Activated CD4-positive, alpha-beta T cell treated with anti-CD3 and anti-CD28 coated beads, Interleukin-2, amount 10 ng/mL, durations not matched to agents 7 days and 5 days (primary cell): ENCODE data around the gene PRELID1. TPM values are rescaled to one million over a fixed set of nuclear protein-coding genes. Genes with fewer than 3 reads are reported as not detected.

Experiments used
- total RNA-seq, 2 experiments: library from RNA; stranded (reverse); gene quantifications; one replicate each; pipeline ENCODE4 v1.2.3, GENCODE V29; 2021

Gene PRELID1
- total RNA-seq, 2 experiments from 2014 or later: 142 to 152 TPM

Other genes starting within 250 kb of the PRELID1 start
- gene FGFR4, start 216.9 kb upstream of the PRELID1 start, total RNA-seq: 1 to 10 TPM in 1 of 2 experiments, under 1 TPM in 1; 0.64 to 1.8 TPM
- 10 to 100 TPM; 83.2 to 92.9 TPM for gene NSD1, start 170.0 kb upstream of the PRELID1 start, total RNA-seq
- gene RAB24, start 80 bp upstream of the PRELID1 start, total RNA-seq: 10 to 100 TPM; 28.3 to 34.4 TPM
- 100 to 1,000 TPM; 107 to 109 TPM for gene MXD3, start 8.1 kb downstream of the PRELID1 start, total RNA-seq
- gene LMAN2, start 47.9 kb downstream of the PRELID1 start, total RNA-seq: 100 to 1,000 TPM; 123 to 132 TPM
- 100 to 1,000 TPM; 124 to 132 TPM for gene RGS14, start 54.1 kb downstream of the PRELID1 start, total RNA-seq
- under 1 TPM; 0.12 to 0.27 TPM for gene SLC34A1, start 80.6 kb downstream of the PRELID1 start, total RNA-seq
- not detected for gene PFN3, start 96.9 kb downstream of the PRELID1 start, total RNA-seq
- gene F12, start 105.8 kb downstream of the PRELID1 start, total RNA-seq: under 1 TPM; 0.22 to 0.60 TPM
- 100 to 1,000 TPM; 242 to 296 TPM for gene GRK6, start 122.9 kb downstream of the PRELID1 start, total RNA-seq
- gene PRR7, start 143.0 kb downstream of the PRELID1 start, total RNA-seq: 1 to 10 TPM; 5.3 to 9.7 TPM
- 1 to 10 TPM; 4.2 to 4.8 TPM for gene DBN1, start 169.8 kb downstream of the PRELID1 start, total RNA-seq
- 10 to 100 TPM; 31.6 to 32.4 TPM for gene PDLIM7, start 193.8 kb downstream of the PRELID1 start, total RNA-seq
- gene DOK3, start 206.0 kb downstream of the PRELID1 start, total RNA-seq: 1 to 10 TPM; 2.9 to 3.9 TPM
- 100 to 1,000 TPM; 106 to 118 TPM for gene DDX41, start 213.2 kb downstream of the PRELID1 start, total RNA-seq